ENCODE results near the gene TCTN1. TPM values are rescaled to one million over a fixed set of nuclear protein-coding genes. Genes with fewer than 3 reads are reported as not detected.

Gene TCTN1
- total RNA-seq, 4 donors from 2014 or later: 30.2 to 35.7 (median 31.4) TPM

- TF ChIP-seq CTCF (IDR thresholded peaks at IDR 0.05; ENCODE audit: low read depth): no peak
These were observed 43.8 kb downstream of the TCTN1 start for GRCh38 chr12:110657747-110658146.

- no peak for TF ChIP-seq CTCF (IDR thresholded peaks at IDR 0.05; ENCODE audit: low read depth)
These were observed 44.3 kb downstream of the TCTN1 start for GRCh38 chr12:110658242-110658641.

- TF ChIP-seq CTCF (IDR thresholded peaks at IDR 0.05; ENCODE audit: low read depth): no peak
These were observed 44.9 kb downstream of the TCTN1 start for GRCh38 chr12:110658878-110659277.

DNA sequence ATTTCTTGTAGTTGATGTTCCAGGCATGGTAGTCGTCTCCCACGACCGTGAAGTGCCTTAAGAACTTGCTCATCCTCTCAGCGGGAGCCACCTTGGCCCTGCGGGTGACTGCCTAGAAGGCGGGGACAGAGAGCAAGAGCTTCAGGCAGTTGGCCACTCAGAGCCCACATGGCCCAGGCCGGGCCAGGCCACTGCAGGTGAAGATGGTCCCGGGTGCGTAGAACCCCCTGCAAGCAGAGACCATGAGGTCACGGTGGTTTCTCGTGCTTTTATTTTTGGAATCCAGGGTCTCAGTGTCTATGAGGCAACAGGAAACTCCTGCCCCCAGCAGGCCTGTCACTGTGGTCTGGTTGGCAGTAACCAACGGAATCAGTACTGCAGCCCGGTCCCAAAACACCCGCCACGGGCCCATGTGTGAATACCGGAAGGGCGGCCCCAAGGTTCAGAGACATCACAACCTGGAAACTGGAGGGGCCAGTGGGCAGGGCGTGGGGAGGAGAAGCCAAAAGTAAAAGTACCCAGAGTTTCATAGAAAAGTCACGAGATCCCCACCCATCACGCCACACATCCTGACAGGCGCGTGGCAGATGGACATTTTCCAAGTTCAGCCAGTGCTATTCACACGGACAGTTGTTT, 47.5 kb downstream of the TCTN1 start:
- TF ChIP-seq CTCF (IDR thresholded peaks at IDR 0.05; ENCODE audit: low read depth): no peak

GRCh38 chr12:110666892-110667291, 53.0 kb downstream of the TCTN1 start:
- no peak for TF ChIP-seq CTCF (IDR thresholded peaks at IDR 0.05; ENCODE audit: low read depth)

DNA sequence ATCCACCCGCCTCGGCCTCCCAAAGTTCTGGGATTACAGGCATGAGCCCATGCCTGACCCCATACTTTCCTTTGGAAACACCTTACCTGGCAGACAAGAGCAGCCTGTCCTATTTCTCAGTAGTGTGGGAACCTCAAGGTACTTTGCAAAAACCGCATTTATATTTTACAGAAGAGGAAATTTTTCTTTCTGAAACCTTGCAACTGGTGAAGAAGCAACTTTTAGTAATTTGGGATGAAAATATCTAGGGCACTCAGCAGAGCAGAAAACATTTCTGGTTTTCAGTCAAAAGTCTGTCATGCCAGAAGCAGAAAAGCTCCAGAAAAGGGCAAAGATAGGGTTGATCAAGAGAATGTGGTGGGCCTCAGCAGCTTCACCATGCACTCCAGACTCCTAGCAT, 53.7 kb downstream of the TCTN1 start:
- TF ChIP-seq CTCF (IDR thresholded peaks at IDR 0.05; ENCODE audit: low read depth): no peak

- no peak for TF ChIP-seq CTCF (IDR thresholded peaks at IDR 0.05; ENCODE audit: low read depth)
These were observed 54.7 kb downstream of the TCTN1 start for GRCh38 chr12:110668480-110669192.

Measured in subcutaneous adipose tissue (tissue), 4 donors.